ENCODE data around the gene RUSC1. TPM values are rescaled to one million over a fixed set of nuclear protein-coding genes. Genes with fewer than 3 reads are reported as not detected.

The RUSC1 gene
- 10.4 and 19.1 TPM in 2 replicates for total RNA-seq

GRCh38 chr1:155320661-155321617 is at the start of gene RUSC1:
Gene RUSC1, plus strand, starts transcription at chr1:155320894. Its CDS starts 880 bp downstream, at chr1:155321774.

GRCh38 chr1:155273343-155274245 is 47.1 kb upstream of the RUSC1 start, which contains the start of gene CLK2:
Gene CLK2, minus strand, starts transcription at chr1:155273504. Its CDS starts 2,527 bp downstream, at chr1:155270977.

GRCh38 chr1:155277070-155277901 is 43.4 kb upstream of the RUSC1 start, which contains the start of gene HCN3:
Gene HCN3, plus strand, starts transcription at chr1:155277463. Its CDS starts 128 bp downstream, at chr1:155277591.

GRCh38 chr1:155301342-155301841 is 19.3 kb upstream of the RUSC1 start, which contains the start of gene PKLR:
Gene PKLR, minus strand, starts transcription at chr1:155301438. Its CDS starts 43 bp downstream, at chr1:155301395.

GRCh38 chr1:155308493-155309422 is 11.9 kb upstream of the RUSC1 start, which contains the start of gene FDPS:
Gene FDPS, plus strand, starts transcription at chr1:155308866. Its CDS starts 924 bp downstream, at chr1:155309790.

Other genes starting within 250 kb of the RUSC1 start
- 1.8 and 2.7 TPM in 2 replicates for gene EFNA3, start 242.1 kb upstream of the RUSC1 start, total RNA-seq
- 0.37 TPM in 1 of 2 replicates, not detected in the other for gene EFNA1, start 193.0 kb upstream of the RUSC1 start, total RNA-seq
- 18.9 and 30.6 TPM in 2 replicates for gene SLC50A1, start 185.0 kb upstream of the RUSC1 start, total RNA-seq
- gene DPM3, start 180.4 kb upstream of the RUSC1 start, total RNA-seq, result 11.4 and 61.5 TPM in 2 replicates
- gene KRTCAP2, start 147.6 kb upstream of the RUSC1 start, total RNA-seq, result 68.0 and 136 TPM in 2 replicates
- 5.6 and 10.7 TPM in 2 replicates for gene TRIM46, start 147.0 kb upstream of the RUSC1 start, total RNA-seq
- 23.8 and 35.9 TPM in 2 replicates for gene THBS3, start 113.0 kb upstream of the RUSC1 start, total RNA-seq
- gene MTX1, start 112.2 kb upstream of the RUSC1 start, total RNA-seq, result 38.0 and 43.1 TPM in 2 replicates
- gene ENTREP3, start 65.4 kb upstream of the RUSC1 start, total RNA-seq, result 10.7 and 16.5 TPM in 2 replicates
- 33.3 and 43.0 TPM in 2 replicates for gene SCAMP3, start 58.5 kb upstream of the RUSC1 start, total RNA-seq
- gene CLK2, start 47.4 kb upstream of the RUSC1 start, total RNA-seq, result 23.8 and 32.3 TPM in 2 replicates
- gene HCN3, start 43.4 kb upstream of the RUSC1 start, total RNA-seq, result 0.69 and 1.2 TPM in 2 replicates
- not detected in 2 replicates for gene PKLR, start 19.5 kb upstream of the RUSC1 start, total RNA-seq
- gene FDPS, start 12.0 kb upstream of the RUSC1 start, total RNA-seq, result 195 and 251 TPM in 2 replicates
- gene ASH1L, start 241.9 kb downstream of the RUSC1 start, total RNA-seq, result 33.9 and 39.4 TPM in 2 replicates